Middle frontal gyrus (tissue), 1 donor: ENCODE measurements around the gene SLC6A18.
"Not testable (repeated sequence)": the region's sequence is repeated elsewhere in the genome, so short reads cannot be mapped to it uniquely, and the experiment has no call there.

Experiments used
- DNase-seq: peaks from one replicate; pipeline ENCODE4 v3.0.0-alpha.2; 2015; ENCODE audit warnings: low spot score; ENCODE audit errors: extremely low spot score

The SLC6A18 gene

GRCh38 chr5:1272201-1272600, 47.0 kb downstream of the SLC6A18 start:
- no peak for DNase-seq

- no peak for DNase-seq
These were observed 48.6 kb downstream of the SLC6A18 start for GRCh38 chr5:1273745-1274144.

GRCh38 chr5:1274471-1274870, 49.3 kb downstream of the SLC6A18 start:
- DNase-seq: no peak

- not testable (repeated sequence) for DNase-seq
These were observed 50.5 kb downstream of the SLC6A18 start for GRCh38 chr5:1275397-1276391.

- DNase-seq: no peak
These were observed 51.7 kb downstream of the SLC6A18 start for GRCh38 chr5:1276930-1277329.

- DNase-seq: no peak
These were observed 52.1 kb downstream of the SLC6A18 start for GRCh38 chr5:1277331-1277730.

- no peak for DNase-seq
These were observed 52.6 kb downstream of the SLC6A18 start for GRCh38 chr5:1277781-1278180.

GRCh38 chr5:1278216-1278615, 53.0 kb downstream of the SLC6A18 start:
- DNase-seq: no peak

GRCh38 chr5:1278656-1279442, 53.7 kb downstream of the SLC6A18 start:
- no peak for DNase-seq

- DNase-seq: no peak
These were observed 54.4 kb downstream of the SLC6A18 start for GRCh38 chr5:1279443-1280151.

- DNase-seq: no peak
These were observed 55.2 kb downstream of the SLC6A18 start for GRCh38 chr5:1280177-1281037.

GRCh38 chr5:1281038-1281882, 56.1 kb downstream of the SLC6A18 start:
- no peak for DNase-seq

GRCh38 chr5:1282131-1282992, 57.2 kb downstream of the SLC6A18 start:
- no peak for DNase-seq

GRCh38 chr5:1282993-1283728, 58.0 kb downstream of the SLC6A18 start:
- DNase-seq: not testable (repeated sequence)

GRCh38 chr5:1283729-1284041, 58.5 kb downstream of the SLC6A18 start:
- not testable (repeated sequence) for DNase-seq

- DNase-seq: not testable (repeated sequence)
These were observed 59.3 kb downstream of the SLC6A18 start for GRCh38 chr5:1284336-1284970.

GRCh38 chr5:1285141-1285540, 60.0 kb downstream of the SLC6A18 start:
- no peak for DNase-seq

GRCh38 chr5:1285883-1286291, 60.7 kb downstream of the SLC6A18 start:
- no peak for DNase-seq
